Endothelial cell of umbilical vein (primary cell): Measurements from ENCODE around the gene NEU1. TPM values are rescaled to one million over a fixed set of nuclear protein-coding genes. Genes with fewer than 3 reads are reported as not detected.

ENCODE experiments used
- BruUV-seq: library from RNA; stranded (reverse); fragments of 400-500 nt; replicated peaks from 2 replicates; lab custom pipeline; 2021; lab: Mats Ljungman, UMichigan
- CTCF ChIA-PET: fragments of 300-600, 350-600 bp; sonication (Branson Sonifier 250); formaldehyde crosslinking; loops from one replicate; lab custom pipeline; 2021; ENCODE audit warnings: antibody characterized with exemption, inconsistent platforms; lab: Charles Lee
- POLR2A ChIA-PET: fragments of 300-600, 350-600 bp; sonication (Branson Sonifier 250); formaldehyde crosslinking; loops from one replicate; lab custom pipeline; 2021; ENCODE audit warnings: antibody characterized with exemption, inconsistent platforms; lab: Charles Lee
- DNase-seq: peaks from one replicate; pipeline ENCODE4 v3.0.0-alpha.2; 2011; ENCODE audit warnings: low read depth, low spot score
- FAIRE-seq: peaks from 2 replicates; lab custom pipeline; 2011; peaks lifted over from hg19 to GRCh38; lab: Jason Lieb, UNC
- H2AFZ ChIP-seq: 2 replicates; pipeline ENCODE4 v1.6.0; 2012; ENCODE audit warnings: low read depth, low read length, control low read depth, inconsistent platforms
- H3K27ac ChIP-seq: 2 replicates; pipeline ENCODE4 v1.5.1; 2011; ENCODE audit warnings: low read depth, mild to moderate bottlenecking, control low read depth, low read length, moderate library complexity; ENCODE audit not compliant: insufficient read depth
- H3K27me3 ChIP-seq, 2 experiments: 2 replicates each; pipeline versions ENCODE4 v1.6.0 to v1.6.1; 2011; ENCODE audit warnings: low read length in 2 of 2, mixed read lengths in 1 of 2; ENCODE audit not compliant: control insufficient read depth in 2 of 2, insufficient read depth in 2 of 2
- H3K36me3 ChIP-seq, 2 experiments: 2 replicates in 1 of 2; 3 replicates in 1 of 2; pipeline ENCODE4 v1.5.1; 2011; ENCODE audit warnings: low read length in 2 of 2, mild to moderate bottlenecking in 1 of 2, moderate library complexity in 1 of 2; ENCODE audit not compliant: control insufficient read depth in 2 of 2, insufficient read depth in 2 of 2; ENCODE audit errors: extremely low read depth in 1 of 2
- H3K4me1 ChIP-seq: 3 replicates; pipeline ENCODE4 v1.5.1; 2011; ENCODE audit warnings: mild to moderate bottlenecking, low read length; ENCODE audit not compliant: control insufficient read depth, insufficient read depth; ENCODE audit errors: extremely low read depth
- H3K4me2 ChIP-seq: 2 replicates; pipeline ENCODE4 v1.6.1; 2011; ENCODE audit warnings: low read length, control low read depth, mixed read lengths; ENCODE audit not compliant: insufficient read depth
- H3K4me3 ChIP-seq, 3 experiments: fragments of 200-600 bp in 1 of 3; sonication (generic), shearing (Covaris generic) in 1 of 3; replicated peaks in 1 of 3; 2 replicates each; pipeline ENCODE4 v1.5.1; 2011 to 2016; ENCODE audit warnings: control low read depth in 3 of 3, low read length in 3 of 3, mild to moderate bottlenecking in 2 of 3, inconsistent platforms in 1 of 3, low read depth in 1 of 3, moderate library complexity in 1 of 3; ENCODE audit not compliant: insufficient read depth in 1 of 3
- H3K79me2 ChIP-seq: 2 replicates; pipeline ENCODE4 v1.6.0; 2012; ENCODE audit warnings: low read length, inconsistent platforms; ENCODE audit not compliant: control insufficient read depth, insufficient read depth
- H3K9ac ChIP-seq: replicated peaks from 2 replicates; pipeline ENCODE3; 2011; ENCODE audit warnings: low read length, control low read depth; ENCODE audit not compliant: insufficient read depth; ENCODE audit errors: extremely low read depth
- H3K9me1 ChIP-seq: replicated peaks from 3 replicates; pipeline ENCODE4 v1.6.0; 2011; ENCODE audit warnings: mild to moderate bottlenecking, low read length; ENCODE audit not compliant: control insufficient read depth, insufficient read depth; ENCODE audit errors: extremely low read depth
- H3K9me3 ChIP-seq: replicated peaks from 2 replicates; pipeline ENCODE4 v1.5.1; 2012; ENCODE audit warnings: low read length, inconsistent platforms; ENCODE audit not compliant: control insufficient read depth, insufficient read depth
- H4K20me1 ChIP-seq: replicated peaks from 2 replicates; pipeline ENCODE3; 2011; ENCODE audit warnings: mild to moderate bottlenecking, low read length; ENCODE audit not compliant: control insufficient read depth, insufficient read depth; ENCODE audit errors: extremely low read depth
- CTCF ChIP-seq, 2 donors: IDR thresholded peaks; 1 replicate in 1 of 2; 2 replicates in 1 of 2; pipeline ENCODE4 v1.5.1; 2011; ENCODE audit warnings: low read length in 2 of 2, mild to moderate bottlenecking in 2 of 2, moderate library complexity in 2 of 2, control low read depth in 1 of 2, inconsistent platforms in 1 of 2, low read depth in 1 of 2; ENCODE audit not compliant: insufficient read depth in 1 of 2; ENCODE audit errors: extremely low read depth in 1 of 2
- EZH2 ChIP-seq: IDR thresholded peaks from 2 replicates; pipeline ENCODE4 v1.6.1; 2012; ENCODE audit warnings: borderline replicate concordance, low read depth, mild to moderate bottlenecking, moderate library complexity, low read length, inconsistent platforms; ENCODE audit not compliant: severe bottlenecking
- JUN ChIP-seq: IDR thresholded peaks from 2 replicates; pipeline ENCODE4 v1.6.1; 2011; ENCODE audit warnings: borderline replicate concordance, low read depth; ENCODE audit not compliant: insufficient read length, insufficient read depth
- POLR2AphosphoS5 ChIP-seq: IDR thresholded peaks from 2 replicates; pipeline ENCODE4 v1.6.1; 2012; ENCODE audit warnings: low read depth, mild to moderate bottlenecking, control low read depth, low read length, moderate library complexity; ENCODE audit not compliant: insufficient read depth
- dilution Hi-C: fragments of 300-500 bp; cut with MboI; formaldehyde crosslinking; loops from one replicate; pipeline ENCODE4 v1.15.0; 2019; ENCODE audit warnings: low sequenced_read_pairs; ENCODE audit not compliant: extremely low pct_ligation_motif_present
- intact Hi-C: fragments of 100-400 bp; cut with micrococcal nuclease; formaldehyde crosslinking; loops from one replicate; pipeline ENCODE4 v1.10.0; 2022
- polyA plus RNA-seq, 4 experiments: library from polyadenylated mRNA; depleted of rRNA in 3 of 4; stranded (reverse) in 3 of 4; unstranded in 1 of 4; fragments of >200 nt; gene quantifications; 2 replicates each; pipeline versions ENCODE4 v1.2.1 to v1.2.3, GENCODE V29; 2011 to 2012; ENCODE audit warnings: missing spikeins in 1 of 4
- total RNA-seq: library from RNA; stranded (reverse); gene quantifications from 2 replicates; pipeline ENCODE4 v1.2.3, GENCODE V29; 2021

The NEU1 gene
- total and polyA plus RNA-seq, 2 donors (not counting 3 experiments of a cell fraction or from before 2014, with no cell fraction given) = 62.8 to 111 TPM

GRCh38 chr6:31836047-31836473, 26.6 kb downstream of the NEU1 start:
- dilution Hi-C loops = no loop called here
- peaks cover 8% of the 10 kb centered on the region for H4K20me1 ChIP-seq
- TF ChIP-seq POLR2AphosphoS5 (peak; percentile 35), EZH2 (no peak), CTCF (IDR thresholded peaks at IDR 0.05; ENCODE audit: extremely low read depth in 1 of 2, insufficient read depth in 1 of 2, low read depth in 1 of 2, low read length in 2 of 2) (no peak), JUN (no peak)
- FAIRE-seq (peak; percentile 33), DNase-seq (no peak)
- peak overlapping the region; percentile 99 for H3K9ac ChIP-seq
- no peaks in the 10 kb centered on the region for H3K27me3 ChIP-seq
- peak overlapping the region; percentile 38 to 98 (median 81) for H3K4me3 ChIP-seq
- CTCF ChIA-PET = interaction anchor here (1.0 to 1.5 kb wide), 4 partner anchors 24 to 105 kb away, joined by 3 to 7 read pairs (median 4); no protein-coding TSS in a partner anchor
- H3K9me3 ChIP-seq = no peaks in the 10 kb centered on the region
- no peaks in the 10 kb centered on the region for H3K9me1 ChIP-seq
- BruUV-seq = TSS peak; percentile 30
- peak overlapping the region; percentile 86 for H3K4me2 ChIP-seq
- H3K4me1 ChIP-seq = peaks cover 28% of the 10 kb centered on the region
- peak overlapping the region; percentile 38 for H3K27ac ChIP-seq
- intact Hi-C loops = loop anchor here (10.0 kb wide), 1 partner anchor 119 kb away; the partner anchor contains the start of genes NELFE and SKIC2
- H3K79me2 ChIP-seq = peaks cover 50% of the 10 kb centered on the region
- no peak overlapping the region for H2AFZ ChIP-seq
- POLR2A ChIA-PET = interaction anchor here (0.6 to 1.6 kb wide), 5 partner anchors 8 to 61 kb away, joined by 3 to 7 read pairs (median 4); partner anchors contain the start of genes EHMT2 and HSPA1B
- H3K36me3 ChIP-seq = peaks cover 21 to 27% of the 10 kb centered on the region in 2 experiments
